Osteoblast (primary cell): ENCODE measurements around the gene SNTG2. TPM values are rescaled to one million over a fixed set of nuclear protein-coding genes. Genes with fewer than 3 reads are reported as not detected.
A peak's percentile ranks its signal among the peaks of the same experiment; 100 is the strongest.
"Not testable (repeated sequence)": the region's sequence is repeated elsewhere in the genome, so short reads cannot be mapped to it uniquely, and the experiment has no call there.

Source experiments
- DNase-seq: peaks from one replicate; pipeline ENCODE4 v3.0.0; 2011; ENCODE audit warnings: low spot score, mixed read lengths; ENCODE audit not compliant: insufficient read length; ENCODE audit errors: missing footprints
- H2AFZ ChIP-seq: 2 replicates; pipeline ENCODE4 v1.6.0; 2011; ENCODE audit warnings: mild to moderate bottlenecking, low read length
- H3K27ac ChIP-seq: 2 replicates; pipeline ENCODE4 v1.5.1; 2011; ENCODE audit warnings: mild to moderate bottlenecking, low read depth, low read length, moderate library complexity
- H3K27me3 ChIP-seq: 2 replicates; pipeline ENCODE4 v1.6.0; 2012; ENCODE audit warnings: mild to moderate bottlenecking, control low read depth, inconsistent platforms, low read length, moderate library complexity; ENCODE audit not compliant: insufficient read depth
- H3K36me3 ChIP-seq: 2 replicates; pipeline ENCODE4 v1.5.1; 2011; ENCODE audit warnings: mild to moderate bottlenecking, low read length, control low read depth, moderate library complexity; ENCODE audit not compliant: insufficient read depth
- H3K4me1 ChIP-seq: 2 replicates; pipeline ENCODE4 v1.5.1; 2011; ENCODE audit warnings: mild to moderate bottlenecking, low read length, control low read depth, moderate library complexity; ENCODE audit not compliant: insufficient read depth
- H3K4me2 ChIP-seq: 2 replicates; pipeline ENCODE4 v1.6.0; 2011; ENCODE audit warnings: mild to moderate bottlenecking, low read length; ENCODE audit not compliant: insufficient read depth
- H3K4me3 ChIP-seq: fragments of 200-600 bp; sonication (generic); 3 replicates; pipeline ENCODE4 v1.5.1; 2012; ENCODE audit warnings: mild to moderate bottlenecking, low read length, inconsistent platforms; ENCODE audit not compliant: insufficient read depth
- H3K79me2 ChIP-seq: 2 replicates; pipeline ENCODE4 v1.6.0; 2012; ENCODE audit warnings: mild to moderate bottlenecking, low read length, control low read depth, inconsistent platforms; ENCODE audit not compliant: insufficient read depth
- H3K9me3 ChIP-seq: 2 replicates; pipeline ENCODE4 v1.5.1; 2011; ENCODE audit warnings: low read depth, low read length, control low read depth
- H4K20me1 ChIP-seq: 2 replicates; pipeline ENCODE4 v1.6.0; 2012; ENCODE audit warnings: mild to moderate bottlenecking, low read length, control low read depth; ENCODE audit not compliant: insufficient read depth
- CTCF ChIP-seq: IDR thresholded peaks from 2 replicates; pipeline ENCODE4 v1.5.1; 2011; ENCODE audit warnings: mild to moderate bottlenecking, low read depth, low read length, moderate library complexity; ENCODE audit errors: extremely low read depth
- total RNA-seq: library from RNA; depleted of rRNA; stranded (reverse); fragments of >200 nt; gene quantifications from 2 replicates; pipeline ENCODE4 v1.2.3, GENCODE V29; 2012

The SNTG2 gene
- total RNA-seq, 1 donor = 1.4 TPM

- Histone ChIP-seq H3K27me3 (no peaks in the 10 kb centered on the region), H4K20me1 (no peaks in the 10 kb centered on the region), H3K4me3 (no peak overlapping the region), H3K79me2 (no peaks in the 10 kb centered on the region), H3K4me2 (no peak overlapping the region), H3K9me3 (no peaks in the 10 kb centered on the region), H3K36me3 (no peaks in the 10 kb centered on the region), H3K27ac (no peak overlapping the region), H2AFZ (no peak overlapping the region), H3K4me1 (no peaks in the 10 kb centered on the region)
- no peak for DNase-seq
- TF ChIP-seq CTCF = no peak
These were observed 153.7 kb downstream of the SNTG2 start for GRCh38 chr2:1104364-1104763.

- H2AFZ ChIP-seq, H3K4me2 ChIP-seq, H3K36me3 ChIP-seq, H3K9me3 ChIP-seq, H3K4me3 ChIP-seq, DNase-seq, H3K27ac ChIP-seq, H4K20me1 ChIP-seq, H3K27me3 ChIP-seq, H3K79me2 ChIP-seq, H3K4me1 ChIP-seq: not testable (repeated sequence)
These were observed 155.7 kb downstream of the SNTG2 start for GRCh38 chr2:1106344-1106743.

GRCh38 chr2:1115843-1116539 is 165.3 kb downstream of the SNTG2 start:
- no peak for TF ChIP-seq CTCF
- Histone ChIP-seq H3K79me2 (no peaks in the 10 kb centered on the region), H3K9me3 (no peaks in the 10 kb centered on the region), H4K20me1 (no peaks in the 10 kb centered on the region), H3K4me1 (no peaks in the 10 kb centered on the region), H3K36me3 (no peaks in the 10 kb centered on the region), H3K4me2 (no peak overlapping the region), H2AFZ (no peak overlapping the region), H3K4me3 (no peak overlapping the region), H3K27ac (no peak overlapping the region), H3K27me3 (no peaks in the 10 kb centered on the region)
- DNase-seq = no peak

GRCh38 chr2:1117569-1117968 is 166.9 kb downstream of the SNTG2 start:
- H3K4me1 ChIP-seq = no peaks in the 10 kb centered on the region
- no peaks in the 10 kb centered on the region for H3K9me3 ChIP-seq
- no peak for TF ChIP-seq CTCF
- no peak overlapping the region for H3K27ac ChIP-seq
- DNase-seq = peak; percentile 29
- H3K36me3 ChIP-seq = no peaks in the 10 kb centered on the region
- no peaks in the 10 kb centered on the region for H3K27me3 ChIP-seq
- H3K4me2 ChIP-seq = no peak overlapping the region
- no peak overlapping the region for H3K4me3 ChIP-seq
- H3K79me2 ChIP-seq = no peaks in the 10 kb centered on the region
- H2AFZ ChIP-seq = no peak overlapping the region
- no peaks in the 10 kb centered on the region for H4K20me1 ChIP-seq
